Stomach (tissue), 4 donors: ENCODE results near the gene TPBGL.

Experiments used
- CTCF ChIP-seq, 7 experiments: fragments of 450-650 bp in 4 of 7; fragments of 200-600 bp in 3 of 7; sonication (generic) in 3 of 7; IDR thresholded peaks; one replicate each; pipeline ENCODE4 v1.5.1; 2016 to 2019; ENCODE audit warnings: antibody characterized with exemption in 7 of 7, control low read depth in 2 of 7, mild to moderate bottlenecking in 1 of 7
- EP300 ChIP-seq: sonication (generic); formaldehyde crosslinking; IDR thresholded peaks from one replicate; pipeline ENCODE4 v1.6.1; 2017; ENCODE audit warnings: antibody characterized with exemption
- POLR2A ChIP-seq, 4 donors: fragments of 450-650 bp; IDR thresholded peaks; one replicate each; pipeline ENCODE4 v1.6.1; 2016; ENCODE audit warnings: antibody characterized with exemption in 4 of 4, control low read depth in 2 of 4, mild to moderate bottlenecking in 1 of 4, moderate library complexity in 1 of 4
- POLR2AphosphoS5 ChIP-seq, 3 donors: sonication (generic); formaldehyde crosslinking; IDR thresholded peaks; one replicate each; pipeline ENCODE4 v1.6.1; 2016; ENCODE audit warnings: antibody characterized with exemption in 3 of 3

- no peak for TF ChIP-seq POLR2AphosphoS5 (IDR thresholded peaks at IDR 0.05)
- no peak for TF ChIP-seq POLR2A (IDR thresholded peaks at IDR 0.05)
- no peak for TF ChIP-seq EP300
- no peak for TF ChIP-seq CTCF (IDR thresholded peaks at IDR 0.05)
Observed at GRCh38 chr11:75281469-75282095, 41.0 kb downstream of the TPBGL start.
